ELF-1 (cell line): Measurements from ENCODE around the gene MRPL58.
"Not testable (repeated sequence)": the region's sequence is repeated elsewhere in the genome, so short reads cannot be mapped to it uniquely, and the experiment has no call there.

Experiments
- DNase-seq: peaks from one replicate; pipeline ENCODE4 v3.0.0-alpha.2; 2016; ENCODE audit warnings: low read depth, low spot score

The MRPL58 gene

DNA sequence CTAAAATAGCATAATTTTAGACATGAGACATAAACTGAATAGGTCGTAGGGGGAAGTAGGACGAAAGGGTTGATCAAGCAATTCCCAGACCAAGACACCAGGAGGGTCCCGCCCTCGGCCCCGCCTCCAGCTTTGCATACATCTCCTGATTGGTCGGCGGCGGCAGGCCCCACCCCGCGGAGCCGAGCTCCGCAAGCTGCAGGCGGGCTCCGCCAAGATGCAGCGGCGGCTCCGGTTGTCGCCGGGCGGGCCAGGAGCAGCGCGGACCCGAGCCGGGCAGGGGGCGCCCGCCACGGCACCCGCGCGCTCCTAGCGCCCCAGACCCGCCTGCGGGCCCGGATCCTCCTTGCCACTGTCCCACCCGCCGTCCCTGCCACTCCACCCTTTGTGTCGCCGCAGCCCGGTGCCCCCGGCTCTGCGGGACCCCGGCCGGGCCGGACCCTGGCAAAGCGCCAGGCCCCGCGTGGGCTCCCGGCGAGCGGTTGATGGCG, 25.0 kb upstream of the MRPL58 start, which contains the start of gene CDR2L:
Gene CDR2L, plus strand, starts transcription at position 215 of the 491 bp plus-strand sequence. CDS start 412 bp downstream, outside the sequence.
- DNase-seq: peak; percentile 97

DNA sequence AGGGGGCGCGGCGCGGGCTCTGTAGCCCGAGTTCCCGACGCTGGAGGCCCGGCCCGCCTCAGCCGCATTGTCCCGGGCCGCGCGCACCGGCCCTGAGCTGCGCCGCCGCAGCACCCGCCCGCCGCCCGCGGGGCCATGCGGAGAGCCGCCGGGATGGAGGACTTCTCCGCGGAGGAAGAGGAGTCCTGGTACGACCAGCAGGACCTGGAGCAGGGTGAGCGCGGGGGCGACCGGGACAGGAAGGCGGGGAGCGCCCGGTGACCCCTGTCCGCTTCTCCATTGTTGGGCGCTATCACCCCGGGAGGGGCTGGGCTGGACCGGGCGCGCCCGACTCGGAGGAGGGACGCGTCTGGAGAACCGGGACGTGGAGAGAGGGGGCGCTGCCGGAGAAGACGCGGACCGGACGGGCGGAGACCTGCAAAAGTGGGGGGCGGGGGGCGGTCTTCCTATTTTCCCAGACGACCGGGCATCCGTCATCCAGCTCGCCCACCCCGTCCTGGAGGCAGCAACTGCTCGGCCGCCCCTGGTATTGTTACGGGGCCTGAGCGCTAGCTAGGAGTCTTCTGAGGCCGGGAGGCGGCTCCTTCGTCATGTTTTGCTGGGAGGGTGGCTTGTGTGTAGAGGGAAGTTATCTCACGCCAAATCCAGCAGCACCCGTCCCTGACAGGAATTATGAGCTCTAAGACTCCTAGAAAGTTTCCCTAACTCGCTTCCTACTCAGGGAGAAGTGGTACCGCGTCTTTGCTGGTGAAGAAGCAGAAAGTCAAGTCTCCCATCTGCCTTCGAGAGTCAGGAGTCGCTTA, 24.4 kb upstream of the MRPL58 start:
- peak; percentile 60 for DNase-seq

GRCh38 chr17:74990581-74991105, 21.8 kb upstream of the MRPL58 start:
- DNase-seq: no peak

DNA sequence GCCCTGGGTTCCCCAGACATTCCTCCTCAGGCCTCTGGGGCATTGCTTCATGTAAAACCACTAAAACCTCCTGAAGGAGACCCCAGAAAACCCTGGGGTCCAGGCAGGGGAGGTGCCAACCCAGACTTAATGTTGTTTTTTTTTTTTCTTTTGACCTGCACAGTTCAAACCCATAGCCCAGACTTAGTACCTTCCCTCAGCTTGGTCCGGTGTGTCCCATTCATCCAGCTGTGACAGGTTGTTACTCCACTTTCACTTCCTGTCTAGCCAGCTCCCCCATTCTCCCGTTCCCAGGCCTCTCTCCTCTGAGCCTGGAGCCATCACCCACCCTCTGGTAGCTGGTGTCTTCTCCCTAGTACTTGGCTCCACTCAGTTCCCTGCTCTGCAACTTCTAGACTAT, 20.2 kb upstream of the MRPL58 start:
- no peak for DNase-seq

DNA sequence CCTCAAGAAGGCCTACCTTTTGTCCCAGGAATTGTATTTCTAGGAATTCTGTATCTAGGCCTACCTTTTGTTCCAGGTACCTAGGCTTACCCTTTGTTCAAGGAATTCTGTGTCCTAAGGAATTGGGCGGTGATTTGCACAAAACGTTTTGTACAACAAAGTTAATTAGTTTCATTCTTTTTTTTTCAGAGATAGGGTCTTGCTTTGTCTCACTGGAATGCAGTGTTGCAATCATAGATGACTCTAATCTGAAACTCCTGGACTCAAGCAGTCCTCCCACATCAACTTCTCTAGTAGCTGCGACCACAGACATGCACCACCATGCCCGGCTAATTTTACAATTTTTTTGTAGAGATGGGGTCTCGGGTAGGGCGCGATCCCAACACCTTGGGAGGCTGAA, 18.0 kb upstream of the MRPL58 start:
- no peak for DNase-seq

GRCh38 chr17:74995847-74996246, 16.6 kb upstream of the MRPL58 start:
- DNase-seq: no peak

GRCh38 chr17:74998783-74999182, 13.7 kb upstream of the MRPL58 start:
- no peak for DNase-seq

- DNase-seq: no peak
Observed at GRCh38 chr17:74999523-74999922, 12.9 kb upstream of the MRPL58 start.

- no peak for DNase-seq
Observed at GRCh38 chr17:75001915-75002843, 10.3 kb upstream of the MRPL58 start.

GRCh38 chr17:75003070-75003956, 9.2 kb upstream of the MRPL58 start:
- peak; percentile 41 for DNase-seq

DNA sequence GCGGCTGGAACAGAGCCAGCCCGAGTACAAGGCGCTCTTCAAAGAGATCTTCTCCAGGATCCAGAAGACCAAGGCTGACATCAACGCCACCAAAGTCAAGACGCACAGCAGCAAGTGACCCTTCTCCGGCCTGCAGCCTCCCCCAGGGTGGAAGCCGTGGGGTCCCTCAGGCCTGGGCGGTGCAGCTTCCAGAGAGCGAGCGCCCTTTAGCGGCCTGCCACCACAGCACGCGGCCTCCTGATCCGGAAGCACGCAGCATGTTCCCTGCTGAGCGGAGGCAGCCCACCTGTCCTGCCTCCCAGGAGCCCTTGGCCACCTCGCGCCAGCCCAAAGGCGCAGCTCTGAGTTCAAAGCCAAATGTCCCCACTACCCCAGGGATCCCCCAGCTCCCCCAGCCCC, 8.5 kb upstream of the MRPL58 start:
- no peak for DNase-seq

GRCh38 chr17:75004371-75004770, 8.1 kb upstream of the MRPL58 start:
- no peak for DNase-seq

- DNase-seq: no peak
Observed at GRCh38 chr17:75005291-75005690, 7.2 kb upstream of the MRPL58 start.

DNA sequence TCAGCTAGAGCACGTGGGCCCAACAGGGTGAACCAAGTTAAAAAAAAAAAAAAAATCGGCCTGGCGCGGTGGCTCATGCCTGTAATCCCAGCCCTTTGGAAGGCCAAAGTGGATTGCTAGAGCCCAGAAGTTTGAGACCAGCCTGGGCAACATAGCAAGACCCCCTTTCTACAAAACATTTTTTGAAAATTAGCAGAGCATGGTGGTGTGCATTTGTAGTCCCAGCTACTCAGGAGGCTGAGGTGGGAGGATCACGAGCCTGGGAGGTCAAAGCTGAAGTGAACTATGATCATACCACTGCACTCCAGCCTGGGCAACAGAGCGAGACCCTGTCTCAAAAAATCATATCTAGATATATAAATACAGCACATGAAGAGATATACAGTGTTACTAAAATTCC, 6.4 kb upstream of the MRPL58 start:
- not testable (repeated sequence) for DNase-seq

DNA sequence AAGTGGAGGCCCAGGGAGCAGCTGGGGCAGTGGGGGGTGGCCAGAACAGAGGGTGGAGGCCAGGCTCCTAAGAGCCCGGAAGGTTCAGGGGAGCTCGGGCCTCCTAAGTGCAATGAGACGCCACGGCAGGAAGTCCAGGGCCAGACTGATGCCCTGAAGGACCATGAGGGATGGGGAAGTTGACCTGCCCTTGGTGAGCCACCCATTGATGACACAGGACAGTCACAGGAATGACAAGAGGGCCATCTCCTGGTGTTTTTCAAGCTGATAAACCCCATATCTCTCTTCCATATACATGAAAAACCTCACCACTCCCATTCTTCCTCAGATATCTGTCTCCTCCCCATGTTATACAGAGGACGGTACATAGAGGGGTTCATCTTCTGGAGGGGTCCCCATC, 5.8 kb upstream of the MRPL58 start:
- no peak for DNase-seq

DNA sequence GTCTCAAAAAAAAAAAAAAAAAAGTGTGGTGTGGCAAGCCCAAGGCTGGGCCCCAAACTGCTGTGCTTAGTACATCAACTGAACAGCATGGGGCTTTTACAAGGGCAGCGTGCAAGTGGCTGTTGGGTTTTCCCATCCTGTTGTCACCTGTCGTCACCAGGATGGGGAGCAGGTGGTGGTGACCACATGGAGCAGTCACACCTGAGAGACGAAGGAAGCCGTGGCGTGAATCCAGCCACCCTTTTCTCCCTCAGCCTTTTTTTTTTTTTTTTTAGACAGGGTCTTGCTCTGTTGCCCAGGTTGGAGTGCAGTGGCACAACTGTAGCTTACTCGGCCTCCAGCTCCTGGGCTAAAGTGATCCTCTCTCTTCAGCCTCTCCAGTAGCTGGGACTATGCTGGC, 4.1 kb upstream of the MRPL58 start:
- no peak for DNase-seq

- peak; percentile 73 for DNase-seq
Observed at GRCh38 chr17:75009139-75009724, 3.2 kb upstream of the MRPL58 start.

- peak; percentile 76 for DNase-seq
Observed at GRCh38 chr17:75010683-75011400, 1.6 kb upstream of the MRPL58 start.

DNA sequence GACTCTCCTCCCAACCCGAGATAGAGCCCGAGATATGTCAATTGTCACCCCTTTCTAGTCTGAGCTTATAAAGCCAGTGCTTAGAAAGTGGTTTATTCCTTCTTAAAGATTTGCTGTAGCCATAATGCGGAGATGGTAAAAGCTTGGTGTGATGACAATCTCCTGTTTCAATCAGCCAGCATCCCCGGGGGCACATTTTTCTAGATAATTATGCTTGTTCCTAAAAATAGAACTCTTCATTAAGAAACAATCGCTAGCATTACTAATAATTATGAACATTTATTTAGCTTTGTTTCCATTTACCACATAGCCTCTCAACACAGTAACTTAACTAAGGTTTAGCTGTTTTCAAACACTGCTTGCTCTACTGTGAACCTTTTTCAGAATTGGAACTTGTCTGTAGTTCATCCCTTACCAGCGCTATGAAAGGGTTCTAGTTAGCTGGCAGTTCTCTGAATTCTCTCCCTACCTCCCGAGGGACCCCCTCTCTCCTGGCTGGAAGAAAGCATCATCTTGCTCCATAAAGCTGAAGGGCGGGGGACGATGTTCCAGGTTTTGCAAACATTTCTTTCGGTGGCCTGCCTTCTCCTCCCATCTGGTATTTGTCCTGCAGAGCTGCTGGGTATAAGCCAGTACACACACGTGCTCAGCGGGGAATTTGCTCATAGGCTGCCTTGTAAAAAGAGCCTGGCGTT, 922 bp upstream of the MRPL58 start:
- no peak for DNase-seq

GRCh38 chr17:75012096-75012345, 449 bp upstream of the MRPL58 start:
- DNase-seq: no peak
